CD4-positive, alpha-beta T cell treated with Interleukin-6 at 100 ng/mL for 8 hours (primary cell): ENCODE data around the gene SLC8A3.

Experiments used
- DNase-seq: peaks from one replicate; pipeline ENCODE4 v3.0.0-alpha.2; 2020; ENCODE audit warnings: mixed read lengths, low spot score

SLC8A3 gene

DNA sequence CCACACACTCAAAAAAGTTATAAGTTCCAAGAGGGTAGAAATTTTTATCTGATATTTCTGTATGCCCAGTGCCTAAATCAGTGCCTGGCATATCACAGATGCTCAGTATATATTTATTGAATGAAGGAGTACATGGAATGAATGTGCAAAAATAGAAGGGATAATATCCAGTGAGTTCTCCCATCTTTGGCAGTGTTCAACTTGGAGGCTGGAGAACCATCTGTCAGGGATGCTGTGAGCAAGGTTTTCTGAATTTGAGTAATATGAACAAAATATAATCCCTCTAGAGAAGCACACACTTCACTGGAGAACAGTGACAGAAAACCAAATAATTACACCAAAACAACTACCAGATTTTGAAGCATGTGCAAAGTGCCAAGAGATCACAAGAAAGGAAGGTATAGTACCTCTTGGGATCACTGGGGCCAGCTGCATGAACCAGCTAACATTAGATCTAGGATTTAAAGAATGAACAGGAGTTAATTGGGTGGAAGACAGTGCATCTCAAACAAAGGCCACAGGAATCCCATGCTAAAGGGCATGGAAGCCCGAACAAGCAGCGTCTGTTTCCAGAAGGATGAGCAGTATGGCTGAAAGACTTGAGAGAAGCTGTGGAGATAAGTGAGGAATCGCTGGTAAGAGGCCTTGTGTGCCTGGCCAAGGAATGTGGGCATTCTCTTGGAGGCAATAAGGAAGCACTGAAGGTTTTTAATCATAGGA, 11.5 kb downstream of the SLC8A3 start:
- DNase-seq: no peak

DNA sequence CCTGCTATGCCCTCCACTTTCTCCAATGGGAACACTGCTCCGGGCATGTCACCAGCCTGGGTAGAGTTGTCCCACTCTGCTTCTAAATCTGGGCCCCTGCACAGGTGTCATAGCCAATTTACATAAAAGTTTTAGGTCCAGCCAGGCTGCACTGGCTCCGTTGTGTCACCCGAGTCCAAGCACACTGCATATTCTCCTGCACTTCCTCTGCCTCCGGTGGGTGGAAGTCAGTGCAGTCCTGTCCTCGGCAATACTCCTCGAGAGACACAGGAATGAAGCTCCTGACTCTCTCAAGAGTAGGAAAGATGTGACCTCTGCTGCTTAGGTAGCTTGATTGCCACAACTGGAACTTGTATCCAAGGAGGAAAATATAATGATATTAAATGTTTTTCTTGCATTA, 15.2 kb downstream of the SLC8A3 start:
- DNase-seq: no peak

DNA sequence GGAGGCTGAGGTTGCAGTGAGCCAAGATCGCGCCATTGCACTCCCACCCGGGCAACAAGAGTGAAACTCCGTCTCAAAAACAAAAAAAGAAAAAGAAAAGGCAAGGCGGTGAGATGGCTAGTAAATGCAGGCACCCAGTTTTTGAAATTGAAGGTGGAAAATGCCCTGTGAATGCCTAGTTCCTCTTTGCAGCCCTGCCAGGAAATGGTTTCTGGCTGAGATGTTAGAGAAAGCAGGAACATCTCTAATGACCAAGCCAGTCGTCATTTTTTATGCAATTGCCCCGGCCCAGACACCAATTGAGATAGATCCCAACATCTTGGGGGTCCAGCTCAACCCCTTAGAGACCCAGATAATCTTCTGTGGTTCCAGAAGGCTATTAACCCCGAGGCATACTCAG, 17.0 kb downstream of the SLC8A3 start:
- DNase-seq: no peak

DNA sequence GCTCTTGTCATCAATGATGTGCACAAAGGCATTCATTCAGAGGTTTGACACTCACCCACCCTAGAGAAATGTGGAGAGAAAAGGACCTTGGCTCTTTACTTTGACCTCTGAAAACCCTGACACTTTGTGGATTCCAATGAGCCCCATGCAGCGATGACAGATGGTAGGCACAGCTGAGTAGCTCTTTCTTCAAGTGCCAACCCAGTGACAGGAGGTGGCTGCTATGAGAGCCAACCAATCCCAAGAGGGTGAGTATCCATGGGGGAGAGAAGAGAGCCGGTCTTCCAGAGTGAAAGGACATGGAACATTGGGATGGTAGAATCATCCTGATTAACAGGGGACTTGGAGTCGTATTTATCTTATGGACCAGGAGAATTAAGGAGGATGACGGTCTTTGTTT, 17.8 kb downstream of the SLC8A3 start:
- DNase-seq: no peak

DNA sequence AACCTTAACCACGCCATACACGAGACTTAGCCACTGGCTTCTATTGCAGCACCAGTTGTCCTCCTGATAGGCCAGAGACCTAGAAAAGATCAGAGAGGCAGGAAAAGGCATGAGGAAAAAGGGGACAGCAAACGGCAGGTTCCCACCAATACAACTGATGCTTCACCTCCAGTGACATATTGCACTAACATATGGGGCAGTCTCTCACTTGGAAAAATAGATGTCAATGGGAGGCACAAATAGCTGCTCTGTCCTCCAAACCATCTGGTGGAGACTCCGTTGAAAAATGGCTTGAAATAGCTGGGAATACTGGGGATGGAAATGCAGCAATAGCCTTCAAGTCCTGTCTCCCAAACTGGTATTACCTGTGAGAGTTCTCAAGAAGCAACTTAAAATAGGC, 20.3 kb downstream of the SLC8A3 start:
- DNase-seq: no peak

DNA sequence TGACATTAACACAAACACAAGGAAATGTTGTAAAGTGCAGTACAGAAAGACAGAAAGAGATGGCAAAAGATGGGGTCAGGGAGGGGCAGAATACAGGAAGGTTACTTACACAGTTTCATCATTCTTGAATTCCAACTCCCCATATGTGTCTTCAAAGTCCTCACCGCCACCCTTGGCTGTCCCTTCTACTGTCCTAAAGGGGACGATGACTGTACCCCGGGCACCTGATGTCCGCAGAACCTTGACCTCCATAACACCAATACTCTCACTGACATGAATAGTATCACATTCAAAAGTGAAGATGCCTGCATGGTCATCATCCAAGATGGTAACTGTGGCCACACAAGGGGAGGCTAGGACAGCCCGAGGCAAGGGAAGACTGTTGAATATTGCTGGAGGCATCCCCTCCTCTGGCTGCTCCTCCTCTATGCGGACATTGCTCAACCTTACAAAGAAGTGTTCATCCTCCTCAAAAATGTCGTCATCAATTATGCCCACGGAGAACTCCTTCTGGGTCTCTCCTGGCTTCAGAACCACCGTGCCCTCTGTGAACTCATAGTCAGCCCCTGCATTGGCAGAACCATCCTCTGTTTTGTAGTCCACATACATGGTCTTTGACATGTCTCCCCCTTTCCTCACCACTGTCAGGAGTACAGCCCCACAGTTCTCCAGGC, 22.1 kb downstream of the SLC8A3 start:
- no peak for DNase-seq

DNA sequence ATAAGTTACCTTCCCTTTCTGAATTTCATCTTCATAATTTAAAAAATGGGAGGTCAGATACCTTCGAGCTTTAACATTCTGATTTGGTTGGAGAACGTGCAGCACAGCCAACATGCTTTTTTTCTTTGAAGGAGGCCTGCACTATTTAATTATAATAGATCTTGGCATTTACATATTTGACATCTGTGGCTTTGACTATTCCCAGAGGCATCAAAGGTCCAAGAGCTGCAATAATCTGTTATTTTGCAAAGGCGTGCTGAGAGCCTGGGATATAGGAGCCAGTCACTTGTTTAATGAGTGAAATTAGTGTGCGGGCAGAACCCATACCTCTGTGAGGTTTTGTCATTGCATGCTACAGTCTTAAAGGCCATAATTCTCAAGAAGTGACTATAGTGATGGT, 26.4 kb downstream of the SLC8A3 start:
- DNase-seq: no peak

DNA sequence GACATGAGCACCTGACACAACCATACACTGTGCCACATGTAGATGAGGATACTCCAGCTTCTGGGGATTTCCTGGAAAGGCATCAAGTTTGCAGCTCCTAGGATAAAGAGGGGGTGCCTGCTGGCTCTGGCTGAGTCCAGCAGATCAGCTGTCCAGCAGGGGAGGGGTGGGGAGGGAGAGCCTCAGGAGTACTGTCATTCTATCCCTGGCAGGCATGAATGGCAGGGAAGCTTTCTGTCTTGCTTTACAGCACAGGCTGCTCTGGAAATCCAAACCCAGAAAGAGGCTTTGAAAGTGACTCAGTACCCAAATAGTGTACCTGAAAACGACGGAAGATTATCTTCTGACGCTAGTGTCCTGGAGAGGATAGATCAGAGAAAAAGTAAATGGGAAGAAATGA, 32.2 kb downstream of the SLC8A3 start:
- no peak for DNase-seq

DNA sequence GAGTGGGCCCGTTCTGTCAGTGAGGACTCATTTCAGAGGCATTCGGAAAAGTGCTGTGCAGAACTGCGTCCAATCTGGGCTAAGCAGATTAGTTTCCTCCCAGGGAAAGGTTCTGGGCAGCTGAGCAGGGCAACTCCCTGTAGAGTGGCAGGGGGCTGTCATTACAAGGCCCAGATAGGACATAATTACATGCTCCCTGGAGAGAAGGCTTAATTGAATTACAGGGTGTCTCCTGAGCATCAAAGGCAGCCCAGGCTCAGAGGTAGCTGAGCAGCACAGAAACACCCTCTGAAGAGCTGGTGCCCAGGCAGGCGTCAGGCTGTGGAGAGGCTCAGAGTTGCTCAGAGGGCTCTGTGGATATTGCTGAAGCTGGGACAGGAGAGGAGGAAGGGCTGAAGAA, 36.0 kb downstream of the SLC8A3 start:
- no peak for DNase-seq

DNA sequence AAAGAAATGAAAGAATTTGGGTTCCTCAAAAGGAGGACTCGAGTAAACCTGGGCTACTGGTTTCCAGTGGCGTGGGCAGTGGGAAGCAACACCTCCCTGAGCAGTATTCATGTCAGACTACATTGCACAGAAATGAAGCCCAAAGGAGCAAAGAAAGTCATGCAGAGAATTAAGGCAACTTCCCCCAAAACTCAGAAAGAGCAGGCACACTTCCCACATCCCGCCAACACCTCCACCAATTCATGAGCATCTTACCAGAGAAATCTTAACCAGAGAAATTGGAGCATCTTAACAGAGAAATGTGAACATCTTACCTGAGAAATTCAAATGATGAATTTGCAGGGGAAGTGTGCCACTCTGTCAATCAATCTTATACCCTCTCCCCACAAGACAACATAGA, 36.7 kb downstream of the SLC8A3 start:
- no peak for DNase-seq

DNA sequence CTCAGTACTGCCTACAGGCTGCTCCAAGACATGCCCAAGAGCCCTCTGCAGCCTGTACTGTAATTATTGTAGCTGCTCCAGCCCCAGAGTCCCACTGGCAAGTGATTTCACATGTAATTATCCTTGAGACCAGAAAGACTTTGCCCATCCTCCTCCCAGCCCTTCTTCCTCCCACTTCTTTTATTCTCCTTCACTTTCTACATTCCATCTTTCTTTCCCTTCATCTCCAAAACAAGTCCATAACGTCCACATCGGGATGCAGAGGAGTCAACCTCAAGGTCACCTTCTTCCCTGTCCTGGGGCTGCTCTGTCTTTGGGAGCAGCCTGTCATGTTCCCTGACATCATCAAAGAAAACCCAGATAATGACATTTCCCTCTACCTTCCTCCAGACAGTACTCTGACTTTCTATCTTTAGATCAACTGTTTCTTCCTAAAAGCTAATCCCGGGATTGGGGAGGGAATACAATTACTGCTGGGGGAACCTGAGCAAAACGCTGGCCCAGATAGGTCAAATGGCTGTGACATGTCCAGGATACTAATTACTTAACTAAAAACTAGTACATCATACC, 39.1 kb downstream of the SLC8A3 start:
- DNase-seq: no peak

DNA sequence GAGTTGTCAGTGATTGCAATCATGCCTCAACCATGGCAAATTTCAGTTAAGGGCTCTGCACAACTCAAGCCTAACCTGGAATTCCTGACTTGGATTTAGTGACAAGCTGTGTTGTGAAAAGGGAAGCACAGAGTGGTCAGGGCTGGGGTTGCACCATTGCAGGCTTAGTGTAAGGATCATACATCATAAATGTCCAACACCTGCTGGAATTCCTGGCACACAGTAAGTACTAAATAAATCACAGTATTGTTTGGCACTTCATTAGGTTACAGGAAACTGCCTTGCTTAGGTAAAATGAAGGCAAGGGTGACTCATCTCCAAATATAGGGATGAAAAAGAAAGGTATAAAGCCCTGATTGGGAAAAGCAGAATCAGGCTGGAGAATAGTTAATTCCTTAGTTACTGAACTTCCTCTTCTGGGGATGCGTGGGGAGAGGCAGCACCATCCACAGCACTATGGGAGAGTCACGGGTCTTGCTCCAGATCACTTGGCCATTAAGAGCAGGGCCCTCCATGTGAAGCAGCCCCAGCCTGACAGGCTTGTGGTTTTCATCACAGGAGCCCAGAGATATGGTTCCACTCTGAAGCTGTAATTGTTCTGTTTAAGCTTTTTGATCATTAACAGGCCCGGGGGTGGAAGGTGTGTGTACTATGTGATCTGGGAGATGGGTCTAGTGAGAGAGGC, 39.7 kb downstream of the SLC8A3 start:
- no peak for DNase-seq

DNA sequence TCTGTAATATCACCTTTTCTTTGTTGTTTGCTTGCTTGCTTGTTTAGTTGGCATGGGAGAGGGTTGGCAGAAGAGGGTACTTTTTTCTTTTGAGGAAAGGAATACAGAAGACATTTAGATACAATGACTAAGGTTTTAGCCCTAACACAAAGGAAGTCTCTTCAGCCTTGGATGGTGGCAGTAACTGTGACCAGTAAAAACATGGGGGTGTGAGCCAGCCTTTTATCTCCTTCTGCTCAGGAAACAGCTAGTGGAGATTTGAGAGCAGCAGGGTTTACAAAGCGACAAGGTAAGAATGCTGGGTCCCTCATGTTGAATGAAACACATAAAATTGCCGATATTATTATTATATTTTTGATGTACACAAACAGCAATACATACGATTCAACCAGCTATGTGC, 40.4 kb downstream of the SLC8A3 start:
- DNase-seq: no peak

DNA sequence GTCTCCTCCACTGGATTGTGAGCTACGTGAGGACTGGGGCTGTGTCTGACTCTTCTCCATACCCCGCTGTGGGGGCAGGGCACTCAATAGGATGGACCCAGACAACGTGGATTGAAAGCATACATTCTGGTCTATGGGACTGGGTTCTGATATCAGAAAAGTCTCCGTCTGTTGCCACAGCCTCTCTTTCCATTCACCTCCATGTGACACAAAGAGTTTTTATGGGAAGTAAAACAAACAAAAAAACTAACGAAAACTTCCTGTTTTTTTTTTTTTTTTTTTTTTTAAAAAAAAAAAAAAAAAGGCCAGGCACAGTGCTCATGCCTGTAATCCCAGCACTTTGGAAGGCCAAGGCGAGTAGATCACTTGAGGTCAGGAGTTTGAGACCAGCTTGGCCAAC, 44.7 kb downstream of the SLC8A3 start:
- no peak for DNase-seq

DNA sequence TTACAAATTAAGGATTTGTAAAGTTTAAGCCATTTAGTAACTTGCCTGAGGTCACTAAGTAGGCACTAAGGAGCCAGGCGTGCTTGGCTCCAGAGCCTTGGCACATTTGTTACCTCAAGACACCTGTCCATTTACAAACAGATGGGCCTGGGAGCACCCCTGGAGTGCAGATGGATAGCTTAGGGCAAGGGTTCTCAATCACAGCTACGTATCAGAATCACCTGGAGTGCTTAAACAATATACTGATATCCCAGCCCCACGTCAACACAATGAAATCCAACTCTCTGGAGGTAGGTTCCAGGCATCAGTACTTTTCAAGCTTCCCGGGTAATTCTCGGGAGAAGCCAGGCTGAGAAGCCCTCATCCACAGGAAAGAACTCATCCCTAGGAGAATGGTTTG, 45.4 kb downstream of the SLC8A3 start:
- no peak for DNase-seq

DNA sequence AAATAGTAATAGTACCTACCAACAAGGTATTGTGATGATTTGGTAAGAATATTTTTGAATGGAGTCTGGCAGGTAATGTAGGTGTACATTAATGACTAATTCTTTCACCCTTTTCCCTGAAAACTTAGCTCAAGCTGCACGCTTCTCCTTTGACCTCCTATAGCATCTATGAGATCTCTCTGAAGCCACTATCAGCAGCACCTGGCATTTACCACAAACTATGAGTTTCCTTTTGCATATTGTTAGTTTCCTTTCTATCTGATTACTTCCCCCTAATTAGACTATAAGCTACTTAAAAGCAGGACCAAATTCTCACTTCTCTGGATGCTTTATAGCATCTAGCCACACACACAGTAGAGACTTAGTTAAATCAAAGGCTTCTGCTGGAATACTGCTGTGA, 48.1 kb downstream of the SLC8A3 start:
- no peak for DNase-seq

DNA sequence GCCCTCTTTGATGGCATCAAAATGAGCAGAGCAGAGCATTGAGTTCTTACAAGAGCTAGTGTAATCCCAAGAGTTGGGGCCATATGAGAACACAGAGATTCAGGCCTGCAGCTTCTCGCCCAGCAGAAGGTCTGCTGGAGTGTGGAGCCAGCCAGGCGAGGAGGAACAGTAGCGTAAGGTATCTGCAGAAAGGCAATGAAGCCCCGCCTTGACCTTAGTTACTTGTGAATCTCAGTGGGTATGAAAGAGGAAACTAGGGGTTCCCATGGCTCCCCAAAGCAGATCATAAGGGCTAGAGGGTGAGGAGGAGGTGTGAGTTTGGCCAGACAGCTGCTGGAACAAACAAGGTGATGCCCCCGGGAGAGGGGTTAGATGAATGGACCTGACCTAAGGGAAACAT, 49.4 kb downstream of the SLC8A3 start:
- no peak for DNase-seq

DNA sequence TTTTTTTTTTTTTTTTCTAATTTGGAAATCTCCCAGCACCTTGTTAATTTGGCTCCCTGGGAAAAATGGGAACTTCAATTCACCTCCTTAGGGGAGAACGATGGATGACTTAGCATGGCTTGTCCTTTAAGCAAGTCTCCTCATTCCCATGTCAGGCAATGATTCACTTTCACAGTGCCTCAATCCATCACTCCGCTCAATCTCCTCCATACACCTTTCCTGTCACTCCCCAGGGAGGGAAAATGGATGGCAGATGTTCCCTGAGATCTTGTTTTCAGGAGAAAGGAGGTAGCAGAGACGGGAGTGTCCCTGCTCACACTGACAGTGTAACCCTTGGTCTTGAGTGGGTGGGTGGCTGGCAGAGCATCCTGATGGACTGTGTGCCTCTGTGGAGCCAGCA, 51.0 kb downstream of the SLC8A3 start:
- no peak for DNase-seq

DNA sequence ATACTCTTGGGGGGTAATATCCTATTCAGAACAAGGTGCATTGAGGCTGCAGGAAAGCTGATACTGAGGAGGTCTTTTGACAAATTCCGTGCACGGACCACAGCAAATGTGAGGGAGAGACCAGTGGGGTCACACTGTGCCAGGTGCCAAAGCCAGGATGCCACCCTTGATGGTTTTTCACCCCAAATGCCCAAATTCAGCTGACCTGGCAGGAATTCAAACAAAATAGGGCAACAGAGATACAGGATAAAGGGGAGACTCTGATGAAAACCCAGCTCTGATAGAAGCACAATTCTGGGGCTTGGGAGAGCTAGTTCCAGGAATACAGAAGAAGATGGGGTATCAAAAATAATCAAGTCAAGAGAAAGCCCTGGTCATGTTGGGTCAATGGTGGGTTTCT, 55.3 kb downstream of the SLC8A3 start:
- DNase-seq: no peak

DNA sequence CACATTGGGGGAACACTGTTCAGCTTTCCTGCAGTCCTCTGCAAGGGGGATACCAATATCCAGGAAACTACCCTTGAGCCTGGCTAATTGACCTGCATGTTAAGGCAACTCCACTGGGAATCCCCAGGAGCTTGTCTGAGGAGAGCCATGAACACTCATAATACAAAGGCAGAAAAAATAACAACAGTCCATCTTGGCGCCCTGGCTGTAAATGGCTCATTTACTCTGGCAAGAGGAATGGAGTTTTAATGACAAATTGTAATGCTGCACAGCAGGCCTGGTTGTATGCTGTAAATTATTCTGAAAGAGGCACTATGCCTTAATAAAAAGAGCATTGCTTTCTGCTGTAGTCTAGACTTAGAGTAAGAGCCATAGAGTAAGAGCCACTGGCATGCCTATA, 58.3 kb downstream of the SLC8A3 start:
- DNase-seq: no peak

DNA sequence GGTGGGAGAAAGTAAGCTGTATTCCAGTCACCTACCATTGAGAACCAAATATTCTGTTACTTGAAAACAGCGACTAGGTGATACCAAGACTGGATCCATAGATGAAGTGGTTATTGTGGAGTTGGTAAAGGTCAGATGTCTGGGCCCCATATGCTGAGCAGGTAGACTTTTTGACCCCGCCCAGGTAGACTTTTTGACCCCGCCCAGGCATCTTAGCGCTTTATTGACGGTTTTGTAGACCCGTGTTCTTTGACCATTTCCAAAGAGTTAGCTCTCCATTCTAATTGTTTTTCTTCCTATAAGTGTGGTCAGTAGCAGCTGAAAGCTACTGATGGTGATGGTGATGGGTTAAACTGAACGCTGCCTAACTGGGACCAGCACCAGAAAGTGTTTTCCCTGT, 61.6 kb downstream of the SLC8A3 start:
- no peak for DNase-seq

DNA sequence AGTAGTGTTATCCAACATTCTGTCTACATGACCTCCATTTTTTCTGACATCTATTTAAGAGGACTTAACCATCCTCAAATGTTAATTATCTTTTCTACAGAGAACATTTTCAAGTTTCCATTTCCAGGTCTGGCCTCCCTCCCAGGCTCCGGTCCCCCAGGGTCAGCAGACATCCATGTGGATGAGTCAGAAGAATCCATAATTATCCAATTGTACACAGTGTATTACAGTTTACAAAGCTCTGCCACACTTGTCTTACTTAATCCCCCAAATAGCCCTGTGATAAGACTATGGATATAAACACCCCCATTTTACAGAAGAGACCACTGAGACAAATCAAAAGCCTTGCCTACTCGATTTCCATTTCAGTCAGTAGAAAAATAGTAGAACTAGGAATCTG, 65.0 kb downstream of the SLC8A3 start:
- no peak for DNase-seq

DNA sequence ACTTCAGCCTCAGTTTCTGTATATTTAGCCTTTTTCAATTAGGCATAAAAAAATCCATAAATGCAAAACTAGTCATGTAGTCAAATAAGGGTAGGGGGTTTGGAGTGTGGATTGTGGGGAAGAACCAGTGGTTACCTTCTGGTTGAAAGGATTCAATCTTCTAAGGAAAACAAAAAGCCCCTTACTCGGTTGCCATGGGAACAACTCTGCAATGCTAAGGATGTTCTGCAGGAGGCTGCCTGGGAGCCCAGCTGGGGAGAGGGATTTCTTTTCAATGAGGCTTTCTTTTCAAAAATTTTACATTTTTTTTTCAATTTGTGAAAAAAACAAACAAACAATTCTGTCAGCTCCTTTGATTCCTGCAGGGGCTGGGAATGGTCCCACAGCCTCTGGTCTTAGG, 67.2 kb downstream of the SLC8A3 start:
- no peak for DNase-seq
